ENCODE measurements around the gene MAPK1.
"Not testable (repeated sequence)": the region's sequence is repeated elsewhere in the genome, so short reads cannot be mapped to it uniquely, and the experiment has no call there.

The MAPK1 gene

DNA sequence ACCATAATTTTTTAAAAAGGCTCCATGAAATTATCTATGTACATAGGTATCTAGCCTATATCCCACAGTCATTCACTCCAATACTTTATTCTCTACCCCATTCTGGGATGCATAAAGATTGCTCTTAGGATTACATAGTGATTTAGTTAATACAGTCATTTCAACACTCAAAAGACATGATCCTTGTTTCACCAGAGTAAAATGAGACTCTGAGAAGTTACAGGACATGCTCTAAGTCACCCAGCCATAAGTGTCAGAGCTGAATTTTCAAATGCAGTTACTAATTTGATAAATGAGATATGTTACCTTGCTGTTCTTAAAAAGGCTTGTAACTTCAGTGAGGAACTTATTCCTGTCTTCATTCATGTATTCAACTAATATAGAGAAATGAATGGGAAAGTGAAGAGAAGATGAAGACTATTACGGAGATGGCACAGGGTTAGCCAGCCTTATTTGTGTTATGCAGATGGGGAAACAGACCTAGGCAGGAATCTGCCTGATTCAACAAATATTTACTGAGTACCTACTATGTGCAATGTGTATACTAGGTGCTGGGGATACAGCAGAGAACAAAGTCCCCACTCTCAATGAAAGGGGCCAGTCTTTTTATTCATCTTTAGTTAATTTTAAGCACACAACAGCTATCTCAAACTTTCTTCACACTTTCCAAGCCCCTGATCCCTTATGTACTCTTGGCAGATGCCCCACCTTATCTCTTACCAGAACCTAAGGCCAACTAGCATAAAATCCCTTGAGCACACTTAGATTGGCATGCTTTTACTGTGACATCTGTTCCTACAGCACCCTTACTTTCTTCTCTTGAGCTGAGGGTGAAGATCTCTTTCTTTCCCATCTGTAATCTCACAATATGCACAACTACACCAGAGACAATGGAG lies 21.6 kb downstream of the MAPK1 start:
- no peak for DNase-seq

DNA sequence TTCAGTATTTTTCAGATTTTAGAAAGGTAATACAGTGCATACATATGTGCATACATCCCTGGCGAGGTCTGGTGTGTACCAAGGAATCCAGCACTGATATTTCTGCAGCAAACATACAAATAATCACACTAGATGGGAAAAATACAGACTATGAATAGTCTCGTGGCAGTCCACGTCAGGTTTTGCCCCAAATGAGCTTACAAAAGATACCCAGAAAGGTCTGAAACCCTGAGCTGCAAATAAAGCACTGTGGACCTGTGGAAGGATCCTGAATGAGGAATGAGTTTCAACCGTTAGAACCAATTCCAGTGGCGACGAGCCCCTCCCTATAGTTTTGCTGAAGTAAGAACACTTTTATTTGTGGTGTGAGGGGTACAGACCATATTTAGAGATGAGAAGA lies 24.5 kb downstream of the MAPK1 start:
- no peak for DNase-seq

DNA sequence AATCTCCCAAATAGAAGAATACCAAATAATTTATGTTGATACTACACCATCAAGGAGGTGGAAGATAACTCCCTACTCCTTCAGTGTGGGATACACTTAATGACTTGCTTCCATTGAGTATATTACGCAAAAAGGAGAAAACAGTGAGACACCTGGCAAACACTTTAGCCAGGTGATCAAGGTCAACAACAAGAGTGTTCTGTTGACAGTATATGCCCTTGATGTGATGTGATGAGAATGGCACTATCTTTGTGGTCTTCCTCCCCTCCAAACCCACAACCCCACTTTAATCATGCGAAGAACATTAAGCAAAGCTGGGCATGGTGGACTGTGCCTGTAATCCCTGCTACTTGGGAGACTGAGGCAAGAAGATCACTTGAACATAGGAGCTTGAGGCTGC lies 26.0 kb downstream of the MAPK1 start:
- no peak for DNase-seq

DNA sequence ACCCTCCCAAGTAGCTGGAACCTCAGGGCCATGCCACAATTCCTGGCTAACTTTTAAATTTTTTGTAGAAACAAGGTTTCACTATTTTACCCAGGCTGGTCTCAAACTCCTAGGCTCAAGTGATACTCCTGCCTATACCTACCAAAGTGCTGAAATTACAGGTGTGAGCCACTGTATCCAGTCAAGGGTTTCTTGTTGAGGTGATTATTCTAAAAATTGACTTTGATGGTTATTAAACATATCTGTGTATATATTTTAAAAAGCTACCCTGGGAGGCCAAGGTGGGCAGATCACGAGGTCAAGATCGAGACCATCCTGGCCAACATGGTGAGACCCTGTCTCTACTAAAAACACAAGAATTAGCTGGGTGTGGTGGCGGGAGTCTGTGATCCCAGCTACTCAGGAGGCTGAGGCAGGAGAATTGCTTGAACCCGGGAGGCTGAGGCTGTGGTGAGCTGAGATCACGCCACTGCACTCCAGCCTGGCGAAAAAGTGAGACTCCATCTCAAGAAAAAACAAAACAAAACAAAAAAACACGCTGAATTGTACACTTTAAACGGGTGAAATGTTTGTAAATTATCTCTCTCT lies 27.1 kb downstream of the MAPK1 start:
- no peak for DNase-seq

DNA sequence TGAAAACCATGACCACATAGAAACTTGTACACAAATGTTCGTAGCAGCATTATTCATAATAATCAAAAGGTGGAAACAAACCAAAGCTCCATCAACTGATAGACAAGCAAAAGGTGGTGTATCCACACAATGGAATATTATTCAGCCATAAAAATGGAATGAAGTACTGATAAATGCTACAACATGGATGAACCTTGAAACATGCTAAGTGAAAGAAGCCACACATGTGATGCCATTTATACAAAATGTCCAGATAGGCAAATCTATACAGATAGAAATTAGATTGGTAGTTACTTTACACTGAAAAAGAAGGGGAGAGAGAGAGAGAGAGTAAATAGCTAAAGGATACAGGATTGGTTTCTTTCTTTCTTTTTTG lies 27.7 kb downstream of the MAPK1 start:
- DNase-seq = no peak

DNA sequence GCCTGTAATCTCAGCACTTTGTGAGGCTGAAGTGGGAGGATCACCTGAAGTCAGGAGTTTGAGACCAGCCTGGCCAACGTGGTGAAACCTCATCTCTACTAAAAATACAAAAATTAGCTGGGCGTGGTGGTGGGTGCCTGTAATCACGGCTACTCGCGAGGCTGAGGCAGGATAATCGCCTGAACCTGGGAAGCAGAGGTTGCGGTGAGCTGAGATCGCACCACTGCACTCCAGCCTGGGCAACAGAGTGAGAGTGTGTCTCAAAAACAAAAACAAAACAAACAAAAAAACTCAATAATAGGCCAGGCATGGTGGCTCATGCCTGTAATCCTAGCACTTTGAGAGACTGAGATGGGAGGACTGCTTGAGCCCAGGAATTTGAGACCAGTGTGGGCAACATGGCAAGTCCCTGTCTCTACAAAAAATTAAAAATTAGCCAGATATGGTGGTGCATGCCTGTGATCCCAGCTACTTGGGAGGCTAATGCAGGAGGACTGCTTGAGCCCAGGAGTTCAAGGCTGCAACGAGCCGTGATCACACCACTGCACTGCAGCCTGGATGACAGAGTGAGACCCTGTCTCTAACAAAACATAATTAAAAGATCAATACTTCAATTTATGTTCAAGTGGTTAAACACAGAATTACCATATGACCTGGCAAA lies 28.2 kb downstream of the MAPK1 start:
- DNase-seq = not testable (repeated sequence)

DNA sequence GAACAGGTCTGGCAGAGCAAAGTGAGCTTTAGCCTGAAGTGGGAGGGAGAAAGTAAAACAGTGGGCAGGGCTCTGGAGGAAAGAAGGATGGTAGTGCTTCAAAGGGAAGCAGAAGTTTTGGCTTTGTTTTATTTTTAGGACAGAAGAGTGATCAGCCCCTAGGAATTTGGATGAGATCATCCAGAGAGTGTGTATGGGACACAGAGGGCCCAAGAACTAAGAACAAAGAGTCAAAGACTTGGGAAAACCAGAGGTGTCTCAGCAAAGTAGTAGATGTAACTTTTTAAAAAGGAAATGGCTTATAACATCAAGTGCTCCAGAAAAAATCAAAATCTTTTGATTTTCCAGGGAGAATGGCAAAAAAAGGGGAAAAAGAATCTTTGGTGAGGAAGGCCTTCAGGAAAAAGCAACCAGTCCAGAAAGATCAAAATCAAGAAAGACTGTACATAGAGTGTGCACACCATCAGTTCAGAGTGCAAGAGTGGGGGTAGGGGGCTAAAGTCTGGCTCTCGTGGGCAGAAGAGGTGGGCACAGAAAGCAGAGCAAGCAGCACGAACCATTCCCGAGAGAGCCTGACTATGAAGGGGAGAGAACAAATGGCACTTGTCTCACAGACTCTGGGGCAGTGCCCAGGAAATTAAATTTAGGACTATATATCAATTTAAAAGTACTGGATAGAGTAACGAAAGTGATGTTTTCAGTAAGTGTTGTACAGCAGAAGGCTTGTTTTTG lies 30.0 kb downstream of the MAPK1 start:
- DNase-seq = no peak

DNA sequence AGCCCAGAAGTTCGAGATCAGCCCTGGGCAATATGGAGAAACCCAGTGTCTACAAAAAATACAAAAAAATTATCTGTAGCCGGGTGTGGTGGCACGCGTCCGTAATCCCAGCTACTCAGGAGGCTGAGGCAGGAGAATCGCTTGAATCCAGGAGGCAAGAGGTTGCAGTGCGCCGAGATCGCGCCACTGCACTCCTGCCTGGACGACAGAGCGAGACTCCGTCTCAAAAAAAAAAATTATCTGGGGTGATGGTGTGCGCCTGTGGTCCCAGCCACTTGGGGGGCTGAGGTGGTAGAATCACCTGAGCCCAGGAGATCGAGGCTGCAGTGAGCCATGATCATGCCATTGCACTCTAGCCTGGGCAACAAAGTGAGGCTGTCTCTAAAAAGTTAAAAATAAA lies 31.0 kb downstream of the MAPK1 start:
- DNase-seq = not testable (repeated sequence)

DNA sequence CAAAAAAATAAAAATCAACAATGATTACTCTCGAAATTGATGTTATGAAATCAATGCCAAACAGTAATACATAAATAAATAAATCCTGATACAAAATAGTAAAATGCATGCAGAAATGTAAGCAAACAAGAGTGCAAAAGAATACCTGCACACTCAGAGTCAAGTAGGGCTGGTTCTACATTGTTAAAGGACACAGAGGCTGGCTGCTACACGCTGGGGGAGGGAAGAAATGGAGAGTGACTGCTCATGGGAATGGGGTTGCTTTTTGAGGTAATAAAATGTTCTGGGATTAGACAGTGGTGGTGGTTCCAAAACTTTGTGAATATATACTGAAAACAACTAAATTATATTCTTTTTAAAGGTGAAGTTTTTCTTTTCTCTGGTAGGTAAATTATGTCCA lies 32.1 kb downstream of the MAPK1 start:
- no peak for DNase-seq

DNA sequence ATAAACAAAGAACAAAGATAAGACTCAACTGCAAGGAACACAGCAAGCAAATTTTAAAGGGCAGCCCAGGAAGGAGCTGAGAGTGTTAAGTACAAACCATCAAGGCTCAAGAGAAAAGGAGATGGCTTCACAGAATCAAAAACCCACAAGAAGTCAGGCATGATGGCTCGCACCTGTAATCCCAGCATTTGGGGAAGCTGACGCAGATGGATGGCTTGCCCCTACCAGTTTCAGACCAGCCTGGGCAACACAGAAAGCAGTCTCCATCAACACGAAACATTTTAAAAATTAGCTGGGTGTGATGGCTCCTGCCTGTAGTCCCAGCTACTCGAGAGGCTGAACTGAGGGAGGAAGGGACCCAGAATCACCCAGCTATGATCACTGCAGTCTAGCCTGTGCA lies 32.6 kb downstream of the MAPK1 start:
- no peak for DNase-seq

DNA sequence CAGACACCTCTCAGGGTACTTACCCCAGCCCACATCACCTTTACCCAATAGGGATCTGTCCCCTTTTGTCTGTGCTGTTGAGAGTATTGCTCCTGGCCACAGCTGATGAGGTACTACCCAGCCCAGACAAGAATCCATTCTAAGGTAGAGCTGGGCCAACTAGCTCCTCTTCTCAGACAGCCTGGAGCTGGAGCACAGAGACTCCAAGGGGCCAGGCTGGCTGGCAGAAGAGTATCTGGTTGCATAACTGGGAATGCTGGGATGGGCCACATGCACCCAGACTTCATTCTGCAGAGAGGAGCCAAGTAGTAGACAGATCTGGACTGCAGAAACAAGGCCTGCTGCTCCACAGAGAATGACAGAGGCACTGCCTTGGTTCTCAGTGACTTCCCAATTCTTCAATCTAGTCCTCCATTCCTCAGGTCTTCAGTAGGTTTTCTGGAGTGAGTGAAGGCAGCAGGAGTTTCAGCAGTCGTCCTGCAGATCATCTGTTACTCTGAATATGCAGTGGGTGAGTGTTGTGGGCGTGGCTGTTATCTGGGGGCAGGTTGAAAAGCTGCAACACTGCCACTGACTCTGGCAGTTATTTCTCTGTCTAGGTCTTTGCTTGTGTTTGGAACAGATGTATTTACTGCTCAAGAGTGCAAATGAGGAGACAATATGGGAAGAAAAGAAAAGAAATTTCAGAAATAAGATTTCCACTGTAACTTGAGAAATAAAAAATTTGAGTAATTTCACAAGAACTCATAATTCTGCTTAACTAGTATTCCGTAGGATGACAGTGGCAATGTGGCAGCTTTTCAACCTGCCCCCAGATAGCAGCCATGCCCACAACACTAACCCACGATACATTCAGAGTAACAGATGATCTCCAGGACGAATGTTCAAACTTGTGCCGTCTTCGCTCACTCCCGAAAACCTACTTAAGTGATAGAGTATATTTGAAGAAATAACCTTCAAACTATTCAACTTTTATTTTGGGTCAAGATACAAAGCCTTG lies 34.9 kb downstream of the MAPK1 start:
- no peak for DNase-seq

DNA sequence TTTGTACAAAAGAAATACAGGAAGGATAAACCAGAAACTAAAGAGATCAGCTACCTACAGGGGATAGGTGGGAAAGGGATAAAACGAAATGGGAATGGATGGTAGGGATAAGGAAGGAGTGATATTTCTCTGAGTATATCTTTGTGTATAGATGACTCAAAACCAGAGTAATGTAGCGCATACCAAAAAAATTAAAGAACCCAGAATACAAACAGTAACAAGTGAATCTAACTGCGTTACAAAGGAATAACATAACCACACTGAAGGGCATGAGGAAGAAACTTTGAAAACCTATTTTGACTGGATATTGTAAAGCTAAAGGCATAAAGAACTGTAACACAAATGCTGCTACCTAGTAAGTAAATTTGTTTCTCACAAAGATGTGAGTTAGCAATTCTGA lies 37.9 kb downstream of the MAPK1 start:
- no peak for DNase-seq

DNA sequence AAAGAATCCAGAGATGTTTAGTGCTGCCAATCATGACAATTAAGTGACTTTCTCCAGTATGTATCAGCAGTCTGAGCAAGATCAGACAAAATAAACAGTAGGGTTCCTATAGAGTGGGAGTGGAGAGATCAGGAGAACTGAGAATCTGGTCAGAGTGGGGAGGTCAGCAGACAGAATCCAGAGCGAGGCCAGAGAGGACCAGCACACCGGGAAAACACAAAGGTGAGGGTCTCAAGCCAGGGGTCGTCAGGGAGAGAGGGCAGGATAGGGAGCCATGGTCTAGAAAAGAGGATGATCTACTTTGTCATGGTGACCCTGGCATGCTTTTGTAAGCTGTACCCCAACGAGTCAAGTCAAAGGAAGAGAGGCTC lies 39.2 kb downstream of the MAPK1 start:
- no peak for DNase-seq

DNA sequence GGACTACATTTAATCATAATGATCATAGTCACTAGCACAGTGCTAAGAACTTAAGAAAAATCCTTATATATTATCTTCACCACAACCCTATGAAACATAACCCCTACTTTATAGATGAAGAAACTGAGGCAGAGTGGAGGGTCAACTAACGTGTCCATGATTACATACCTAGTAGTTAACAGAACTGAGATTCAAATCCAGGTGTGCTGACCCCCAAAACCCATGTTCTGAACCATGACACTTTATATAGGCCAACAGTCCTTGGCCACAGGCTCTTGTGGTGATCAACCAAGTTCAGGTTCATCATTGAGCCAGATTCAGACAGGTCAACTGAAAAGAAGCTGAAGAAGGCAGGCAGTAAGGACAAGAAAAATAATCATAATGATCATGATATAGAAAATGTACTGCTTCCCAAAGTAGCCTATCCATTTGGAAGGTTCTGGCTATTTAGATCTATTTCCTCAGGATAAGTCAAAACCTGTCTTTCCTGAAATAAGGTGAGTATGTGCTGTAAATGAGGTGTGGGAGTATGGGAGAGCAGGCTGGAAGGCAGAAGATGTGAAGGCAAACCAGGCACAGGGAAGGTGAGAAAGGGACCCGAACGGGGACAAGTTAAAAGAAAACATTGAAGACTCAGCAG lies 39.7 kb downstream of the MAPK1 start:
- no peak for DNase-seq

DNA sequence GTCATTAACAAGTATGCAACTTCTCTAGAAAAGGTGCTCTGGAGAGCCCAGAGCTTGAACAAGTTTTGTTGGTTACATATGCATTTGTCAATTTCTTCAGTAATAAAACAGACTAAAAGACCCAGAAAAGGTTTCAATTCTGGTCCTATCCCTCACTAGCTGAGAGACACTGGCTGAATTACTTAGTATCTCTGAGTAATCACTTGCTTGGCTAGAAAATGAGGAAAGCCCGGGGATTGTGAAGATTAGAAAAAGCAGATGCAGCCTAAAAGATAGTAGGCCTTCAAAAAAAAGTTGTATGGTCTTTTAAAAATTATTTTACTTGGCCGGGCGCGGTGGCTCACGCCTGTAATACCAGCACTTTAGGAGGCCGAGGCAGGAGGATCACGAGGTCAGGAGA lies 41.2 kb downstream of the MAPK1 start:
- DNase-seq = no peak

DNA sequence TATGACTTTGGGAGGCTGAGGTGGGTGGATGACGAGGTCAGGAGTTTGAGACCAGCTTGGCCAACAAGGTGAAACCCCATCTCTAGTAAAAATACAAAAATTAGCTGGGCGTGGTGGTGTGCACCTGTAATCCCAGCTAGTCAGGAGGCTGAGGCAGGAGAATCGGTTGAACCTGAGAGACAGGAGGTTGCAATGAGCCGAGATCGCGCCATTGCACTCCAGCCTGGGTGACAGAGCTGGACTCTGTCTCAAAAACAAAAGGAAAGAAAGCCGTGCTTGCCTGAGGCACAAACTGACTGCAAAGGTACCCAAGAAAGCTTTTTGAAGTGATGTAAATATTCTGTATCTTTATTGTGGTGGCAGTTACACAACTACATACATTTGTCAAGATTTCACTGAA lies 42.5 kb downstream of the MAPK1 start:
- DNase-seq = not testable (repeated sequence)

DNA sequence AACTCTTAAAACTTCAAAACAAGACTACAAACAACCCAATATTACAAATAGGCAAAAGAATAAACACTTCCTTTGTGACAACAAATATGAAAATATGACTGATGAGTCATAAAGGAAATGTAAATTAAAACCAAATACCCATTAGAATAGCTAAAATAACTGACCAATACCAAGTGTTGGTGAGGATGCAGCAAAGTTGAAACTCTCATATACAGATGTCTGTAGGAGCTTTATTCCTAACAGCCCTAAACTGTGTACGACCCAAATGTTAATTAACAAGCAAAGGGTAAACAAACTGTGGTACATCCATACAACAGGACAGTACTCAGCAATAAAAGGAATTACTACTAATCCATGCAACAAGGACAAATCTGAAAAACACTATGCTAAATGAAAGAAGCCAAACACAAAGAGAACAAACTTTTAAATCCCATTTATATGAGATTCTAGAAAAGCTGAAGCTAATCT lies 43.0 kb downstream of the MAPK1 start:
- no peak for DNase-seq

DNA sequence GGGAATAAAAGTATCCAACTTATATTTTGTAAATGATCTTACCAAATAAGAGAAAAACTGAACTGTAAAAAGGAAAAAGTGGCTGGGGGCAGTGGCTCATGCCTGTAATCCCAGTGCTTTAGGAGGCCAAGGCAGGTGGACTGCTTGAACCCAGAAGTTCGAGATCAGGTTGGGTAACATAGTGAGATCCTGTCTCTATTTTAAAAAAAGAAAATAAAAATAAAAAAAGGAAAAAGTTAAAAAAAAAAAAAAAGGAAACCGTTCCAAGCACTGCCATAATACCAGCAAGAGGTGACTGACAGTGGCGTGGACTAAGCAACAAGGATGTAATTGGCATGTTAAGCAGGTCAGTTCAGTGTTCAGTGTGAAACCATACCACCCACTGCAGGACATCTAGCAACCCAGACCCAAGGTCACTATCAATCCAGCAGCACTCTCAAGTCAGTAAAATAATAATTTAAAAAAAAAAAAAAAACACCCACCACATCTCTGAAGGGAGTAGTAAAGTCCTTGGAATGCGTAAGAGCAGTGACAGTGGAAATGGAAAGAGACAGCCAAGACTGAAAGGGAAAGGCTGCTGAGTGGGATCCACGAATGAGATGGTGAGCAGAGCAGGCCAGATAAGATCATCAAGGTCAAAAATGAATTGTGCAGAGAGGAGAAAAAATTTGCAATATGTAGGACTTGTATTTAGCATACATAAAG lies 43.6 kb downstream of the MAPK1 start:
- DNase-seq = no peak

DNA sequence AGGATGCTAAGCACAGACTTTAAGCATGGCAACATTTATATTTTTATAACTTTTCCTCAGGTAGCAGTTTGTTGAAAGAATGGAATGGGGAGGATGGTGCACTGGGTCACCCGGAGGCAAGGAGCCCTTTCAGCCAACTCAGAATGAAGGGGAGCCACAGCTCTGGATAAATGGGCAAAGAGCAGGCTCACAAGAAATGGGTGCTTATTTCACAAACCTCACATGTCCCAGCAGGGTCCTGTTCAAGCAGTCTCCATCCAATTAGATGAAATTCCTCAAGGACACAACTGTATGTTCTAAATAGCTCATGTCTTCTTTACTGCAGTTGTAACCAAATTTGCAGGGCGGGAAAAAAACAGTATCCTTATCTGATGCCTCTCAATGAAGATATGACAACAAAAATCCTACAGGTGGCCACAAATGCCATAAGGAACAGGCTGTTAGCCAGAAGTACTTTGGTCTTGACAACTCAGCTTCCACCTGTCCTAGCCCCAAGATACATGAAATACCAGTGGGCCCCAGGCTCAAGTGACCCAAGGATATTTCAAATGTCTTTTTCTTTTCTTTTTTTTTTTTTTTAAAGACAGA lies 48.2 kb downstream of the MAPK1 start:
- no peak for DNase-seq

DNA sequence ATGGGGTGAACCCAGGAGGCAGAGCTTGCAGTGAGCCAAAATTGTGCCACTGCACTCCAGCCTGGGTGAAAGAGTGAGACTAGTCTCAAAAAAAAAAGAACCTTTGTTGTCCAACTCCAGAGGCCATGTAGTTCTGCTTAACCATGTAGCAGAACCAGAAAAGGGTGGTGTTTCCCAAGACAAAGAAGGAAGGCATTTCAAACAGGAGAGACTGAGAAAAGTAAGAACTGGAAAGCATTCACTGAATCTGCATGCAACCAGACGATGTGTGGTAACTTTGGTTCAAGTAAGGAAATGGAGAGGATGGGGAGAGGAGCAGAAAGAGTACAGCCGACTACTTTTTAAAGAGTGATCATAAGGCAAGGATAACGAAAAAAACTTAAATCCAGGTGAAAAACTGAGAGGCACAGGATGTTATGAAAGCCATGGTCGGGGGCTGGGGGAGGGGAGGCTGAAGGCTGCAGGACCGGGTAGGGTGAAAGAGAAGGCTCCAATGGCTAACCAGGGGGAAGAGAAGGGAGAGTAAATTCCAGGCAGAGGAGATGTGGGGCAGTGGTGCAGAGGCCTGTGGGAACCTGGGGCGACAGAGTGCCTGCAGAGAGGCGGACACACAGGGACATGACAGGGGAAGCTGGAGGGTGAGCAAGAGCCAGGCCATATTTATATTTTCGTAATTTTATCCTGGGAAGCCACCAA lies 48.8 kb downstream of the MAPK1 start:
- DNase-seq = no peak

Data from T-helper 2 cell (primary cell).